SIG-M5 treated with dmso at 0.1 percent for 504 hours (cell line): ENCODE measurements around the gene CHMP6.

Experiments
- DNase-seq: peaks from one replicate; lab custom pipeline; 2025; ENCODE audit not compliant: unreplicated experiment; lab: John Stamatoyannopoulos, UW

The CHMP6 gene

GRCh38 chr17:80991645-80992076 lies at the start of gene CHMP6:
CHMP6 (plus strand) TSS chr17:80991841; CDS start chr17:80991919, 78 bp downstream.
- DNase-seq = peak; percentile 33

- DNase-seq = no peak
Observed at GRCh38 chr17:80942423-80943345, 49.0 kb upstream of the CHMP6 start.

GRCh38 chr17:80943346-80944145 lies 48.1 kb upstream of the CHMP6 start:
- no peak for DNase-seq

- no peak for DNase-seq
Observed at GRCh38 chr17:80944326-80944725, 47.3 kb upstream of the CHMP6 start.

- no peak for DNase-seq
Observed at GRCh38 chr17:80945736-80946135, 45.9 kb upstream of the CHMP6 start.

- DNase-seq = no peak
Observed at GRCh38 chr17:80946449-80946848, 45.2 kb upstream of the CHMP6 start.

- no peak for DNase-seq
Observed at GRCh38 chr17:80947200-80947940, 44.3 kb upstream of the CHMP6 start.

GRCh38 chr17:80948019-80948975 lies 43.3 kb upstream of the CHMP6 start:
- no peak for DNase-seq

- DNase-seq = no peak
Observed at GRCh38 chr17:80948976-80949450, 42.6 kb upstream of the CHMP6 start.

GRCh38 chr17:80949451-80950421 lies 41.9 kb upstream of the CHMP6 start:
- no peak for DNase-seq

- no peak for DNase-seq
Observed at GRCh38 chr17:80950466-80951120, 41.0 kb upstream of the CHMP6 start.

- no peak for DNase-seq
Observed at GRCh38 chr17:80951121-80952090, 40.2 kb upstream of the CHMP6 start.

GRCh38 chr17:80952291-80952690 lies 39.4 kb upstream of the CHMP6 start:
- DNase-seq = no peak

- no peak for DNase-seq
Observed at GRCh38 chr17:80953471-80954315, 37.9 kb upstream of the CHMP6 start.

GRCh38 chr17:80955078-80955477 lies 36.6 kb upstream of the CHMP6 start:
- no peak for DNase-seq

GRCh38 chr17:80955671-80956280 lies 35.9 kb upstream of the CHMP6 start:
- DNase-seq = no peak
